PC-9 (cell line): ENCODE measurements around the gene WDR17. TPM values are rescaled to one million over a fixed set of nuclear protein-coding genes. Genes with fewer than 3 reads are reported as not detected.

Source experiments
- BruUV-seq: library from RNA; stranded (reverse); fragments of 400-500 nt; replicated peaks from 2 replicates; lab custom pipeline; 2021; lab: Mats Ljungman, UMichigan
- CTCF ChIA-PET: fragments of 300-600 bp; sonication (Branson Sonifier 250); formaldehyde crosslinking; loops from one replicate; lab custom pipeline; 2022; ENCODE audit warnings: antibody characterized with exemption; lab: Charles Lee
- POLR2A ChIA-PET: fragments of 300-600 bp; sonication (Branson Sonifier 250); formaldehyde crosslinking; loops from one replicate; lab custom pipeline; 2022; ENCODE audit warnings: antibody characterized with exemption; ENCODE audit not compliant: unreplicated experiment; lab: Charles Lee
- DNase-seq, 2 experiments: peaks; one replicate each; pipeline versions ENCODE4 v3.0.0 to v3.0.0-alpha.2; 2015 to 2022; ENCODE audit warnings: mixed read lengths in 1 of 2
- H2AFZ ChIP-seq: fragments of 200-600 bp; sonication (generic); 2 replicates; pipeline ENCODE4 v1.8.1; 2017; ENCODE audit warnings: antibody characterized with exemption
- H3F3A ChIP-seq: fragments of 200-600 bp; sonication (generic); 2 replicates; pipeline ENCODE4 v1.8.1; 2017; ENCODE audit warnings: antibody characterized with exemption, mild to moderate bottlenecking, low read depth; ENCODE audit not compliant: insufficient read depth
- H3K27ac ChIP-seq: fragments of 200-600 bp; sonication (generic); 2 replicates; pipeline ENCODE4 v1.6.1; 2016; ENCODE audit warnings: mixed run types
- H3K27me3 ChIP-seq: fragments of 200-600 bp; sonication (generic); 2 replicates; pipeline ENCODE4 v1.6.1; 2016; ENCODE audit warnings: low read depth, mixed run types; ENCODE audit not compliant: insufficient read depth
- H3K36me3 ChIP-seq: fragments of 200-600 bp; sonication (generic); 2 replicates; pipeline ENCODE4 v1.6.1; 2016; ENCODE audit warnings: low read depth, mixed run types
- H3K4me1 ChIP-seq: fragments of 200-600 bp; sonication (generic); replicated peaks from 2 replicates; pipeline ENCODE4 v1.6.1; 2016; ENCODE audit warnings: mixed run types; ENCODE audit not compliant: insufficient read depth
- H3K4me2 ChIP-seq: fragments of 200-600 bp; sonication (generic); 2 replicates; pipeline ENCODE4 v1.6.1; 2017; ENCODE audit warnings: mixed run types
- H3K4me3 ChIP-seq: fragments of 200-600 bp; sonication (generic); 2 replicates; pipeline ENCODE4 v1.6.1; 2016; ENCODE audit warnings: mixed run types
- H3K79me2 ChIP-seq: fragments of 200-600 bp; sonication (generic); 2 replicates; pipeline ENCODE4 v1.6.1; 2017; ENCODE audit warnings: low read depth, mixed run types
- H3K9me2 ChIP-seq: fragments of 200-600 bp; sonication (generic); 2 replicates; pipeline ENCODE4 v1.8.1; 2017; ENCODE audit warnings: mild to moderate bottlenecking; ENCODE audit not compliant: insufficient read depth
- H3K9me3 ChIP-seq: fragments of 200-600 bp; sonication (generic); 2 replicates; pipeline ENCODE4 v1.8.1; 2016; ENCODE audit warnings: low read depth; ENCODE audit not compliant: insufficient read depth
- H4K20me1 ChIP-seq: fragments of 200-600 bp; sonication (generic); 2 replicates; pipeline ENCODE4 v1.8.1; 2017; ENCODE audit not compliant: insufficient read depth
- CTCF ChIP-seq: fragments of 200-600 bp; sonication (generic); conservative IDR thresholded peaks from 2 replicates; pipeline ENCODE4 v1.6.1; 2017; ENCODE audit warnings: mixed run types, antibody characterized with exemption, mild to moderate bottlenecking, moderate library complexity
- EZH2 ChIP-seq: fragments of 200-600 bp; sonication (generic); IDR thresholded peaks from 2 replicates; pipeline ENCODE4 v1.8.0; 2017; ENCODE audit warnings: antibody characterized with exemption, low read depth
- intact Hi-C: fragments of 100-400 bp; cut with micrococcal nuclease; formaldehyde crosslinking; loops from one replicate; pipeline ENCODE4 v1.10.0; 2022; ENCODE audit not compliant: unreplicated experiment
- total RNA-seq: library from RNA; stranded (reverse); gene quantifications from 2 replicates; pipeline ENCODE4 v1.2.3, GENCODE V29; 2021

WDR17 gene
- total RNA-seq, 1 experiment from 2014 or later, result 2.2 TPM

- DNase-seq, result no peak
- H3K79me2 ChIP-seq, result no peaks in the 10 kb centered on the region
- ChIA-PET CTCF (no interaction called here), POLR2A (no interaction called here)
- H3K4me2 ChIP-seq, result no peak overlapping the region
- H3K27ac ChIP-seq, result no peak overlapping the region
- H3K4me3 ChIP-seq, result no peak overlapping the region
- no TSS peak for BruUV-seq
- H4K20me1 ChIP-seq, result no peaks in the 10 kb centered on the region
- H3K36me3 ChIP-seq, result no peaks in the 10 kb centered on the region
- intact Hi-C loops, result no loop called here
- no peaks in the 10 kb centered on the region for H3F3A ChIP-seq
- H3K9me3 ChIP-seq, result no peaks in the 10 kb centered on the region
- H2AFZ ChIP-seq, result no peak overlapping the region
- TF ChIP-seq CTCF (no peak), EZH2 (no peak)
- H3K9me2 ChIP-seq, result no peaks in the 10 kb centered on the region
- H3K4me1 ChIP-seq, result no peaks in the 10 kb centered on the region
- no peaks in the 10 kb centered on the region for H3K27me3 ChIP-seq
Measured at GRCh38 chr4:176044589-176044951, 21.1 kb upstream of the WDR17 start.

GRCh38 chr4:176048631-176049030 lies 17.0 kb upstream of the WDR17 start:
- H3K27me3 ChIP-seq, result no peaks in the 10 kb centered on the region
- no peaks in the 10 kb centered on the region for H3K4me1 ChIP-seq
- no peaks in the 10 kb centered on the region for H4K20me1 ChIP-seq
- no peaks in the 10 kb centered on the region for H3K36me3 ChIP-seq
- H3K4me3 ChIP-seq, result no peak overlapping the region
- no peak for TF ChIP-seq EZH2
- TF ChIP-seq CTCF, result no peak
- H3K9me2 ChIP-seq, result no peaks in the 10 kb centered on the region
- H3K79me2 ChIP-seq, result no peaks in the 10 kb centered on the region
- intact Hi-C loops, result no loop called here
- H3K4me2 ChIP-seq, result no peak overlapping the region
- ChIA-PET POLR2A (no interaction called here), CTCF (no interaction called here)
- H3F3A ChIP-seq, result no peaks in the 10 kb centered on the region
- no TSS peak for BruUV-seq
- H2AFZ ChIP-seq, result no peak overlapping the region
- no peak overlapping the region for H3K27ac ChIP-seq
- no peak for DNase-seq
- H3K9me3 ChIP-seq, result no peaks in the 10 kb centered on the region

- Histone ChIP-seq H3K27ac (no peak overlapping the region), H3K9me2 (no peaks in the 10 kb centered on the region), H3K27me3 (no peaks in the 10 kb centered on the region), H3K36me3 (no peaks in the 10 kb centered on the region), H3K79me2 (no peaks in the 10 kb centered on the region), H2AFZ (no peak overlapping the region), H3K9me3 (no peaks in the 10 kb centered on the region), H3K4me3 (no peak overlapping the region), H4K20me1 (no peaks in the 10 kb centered on the region), H3K4me1 (no peaks in the 10 kb centered on the region), H3F3A (no peaks in the 10 kb centered on the region), H3K4me2 (no peak overlapping the region)
- TF ChIP-seq EZH2 (no peak), CTCF (no peak)
- no TSS peak for BruUV-seq
- intact Hi-C loops, result no loop called here
- DNase-seq, result no peak
- ChIA-PET POLR2A (no interaction called here), CTCF (no interaction called here)
Measured at GRCh38 chr4:176052744-176053143, 12.9 kb upstream of the WDR17 start.
